K562 (cell line): ENCODE measurements around the gene C17orf50.

Experiments used
- BACH1 ChIP-seq: fragments of 200-800 bp; sonication (Bioruptor generic); IDR thresholded peaks from 2 replicates; pipeline ENCODE4 v1.6.1; 2016; ENCODE audit warnings: missing genetic modification characterization, missing compliant biosample characterization
- BDP1 ChIP-seq: IDR thresholded peaks from 3 replicates; pipeline ENCODE4 v1.6.1; 2011; ENCODE audit not compliant: insufficient read length, insufficient read depth
- GABPA ChIP-seq: fragments of 200-800 bp; sonication (Bioruptor generic); conservative IDR thresholded peaks from 2 replicates; pipeline ENCODE4 v1.6.1; 2016; ENCODE audit warnings: low read depth, missing genetic modification characterization, missing compliant biosample characterization
- MEF2D ChIP-seq: conservative IDR thresholded peaks from 2 replicates; pipeline ENCODE4 v1.6.1; 2016; ENCODE audit warnings: low read depth, missing genetic modification characterization, missing compliant biosample characterization
- MXD1 ChIP-seq: fragments of 250-450 bp; sonication (Bioruptor Pico); IDR thresholded peaks from 2 replicates; pipeline ENCODE4 v1.8.0; 2021; ENCODE audit warnings: borderline replicate concordance, mild to moderate bottlenecking, moderate library complexity; ENCODE audit not compliant: poor library complexity, severe bottlenecking
- NCOA4 ChIP-seq: fragments of 450-650 bp; IDR thresholded peaks from 2 replicates; pipeline ENCODE4 v1.6.1; 2018; ENCODE audit warnings: mild to moderate bottlenecking; ENCODE audit not compliant: partially characterized antibody
- POLR2A ChIP-seq: fragments of 450-650 bp; conservative IDR thresholded peaks from 2 replicates; pipeline ENCODE4 v1.6.1; 2016
- REST ChIP-seq, 2 experiments: fragments of 450-650 bp; formaldehyde crosslinking in 1 of 2; IDR thresholded peaks; 2 replicates each; pipeline versions ENCODE4 v1.4.0 to v1.6.1; 2014 to 2020; ENCODE audit warnings: mild to moderate bottlenecking in 2 of 2, borderline replicate concordance in 1 of 2, low read depth in 1 of 2
- SIRT6 ChIP-seq: IDR thresholded peaks from one replicate; pipeline ENCODE4 v1.6.1; 2012; ENCODE audit warnings: low read depth, mild to moderate bottlenecking, control low read depth, inconsistent platforms, low read length, moderate library complexity
- TCF3 ChIP-seq: sonication (generic); formaldehyde crosslinking; IDR thresholded peaks from 2 replicates; pipeline ENCODE4 v1.4.0; 2020; ENCODE audit warnings: mild to moderate bottlenecking, missing genetic modification reagents
- ZFP36 ChIP-seq: fragments of 150-350 bp; IDR thresholded peaks from 2 replicates; pipeline ENCODE4 v1.6.1; 2018; ENCODE audit warnings: low read length, low read depth; ENCODE audit not compliant: partially characterized antibody
- TF ChIP-seq, protein P1 (sequence below), 3 experiments: IDR thresholded peaks in 2 of 3; conservative IDR thresholded peaks in 1 of 3; 2 replicates each; pipeline ENCODE4 v1.5.1; 2011 to 2012; ENCODE audit warnings: low read length in 3 of 3, mild to moderate bottlenecking in 3 of 3, control low read depth in 2 of 3, improper control_type of control experiment in 1 of 3, inconsistent platforms in 1 of 3, low read depth in 1 of 3, mixed read lengths in 1 of 3, moderate library complexity in 1 of 3; ENCODE audit not compliant: insufficient read depth in 2 of 3
- TF ChIP-seq, protein P2 (sequence below), 2 experiments: IDR thresholded peaks; 2 replicates each; pipeline ENCODE4 v1.6.1; 2011; ENCODE audit warnings: borderline replicate concordance in 1 of 2, control low read depth in 1 of 2, low read depth in 1 of 2, low read length in 1 of 2, mild to moderate bottlenecking in 1 of 2, mixed read lengths in 1 of 2, moderate library complexity in 1 of 2; ENCODE audit not compliant: insufficient read depth in 1 of 2, insufficient read length in 1 of 2, poor library complexity in 1 of 2, severe bottlenecking in 1 of 2; ENCODE audit errors: extremely low read depth in 1 of 2

- TF ChIP-seq MEF2D (tag): no peak
- TF ChIP-seq, protein P1, sequence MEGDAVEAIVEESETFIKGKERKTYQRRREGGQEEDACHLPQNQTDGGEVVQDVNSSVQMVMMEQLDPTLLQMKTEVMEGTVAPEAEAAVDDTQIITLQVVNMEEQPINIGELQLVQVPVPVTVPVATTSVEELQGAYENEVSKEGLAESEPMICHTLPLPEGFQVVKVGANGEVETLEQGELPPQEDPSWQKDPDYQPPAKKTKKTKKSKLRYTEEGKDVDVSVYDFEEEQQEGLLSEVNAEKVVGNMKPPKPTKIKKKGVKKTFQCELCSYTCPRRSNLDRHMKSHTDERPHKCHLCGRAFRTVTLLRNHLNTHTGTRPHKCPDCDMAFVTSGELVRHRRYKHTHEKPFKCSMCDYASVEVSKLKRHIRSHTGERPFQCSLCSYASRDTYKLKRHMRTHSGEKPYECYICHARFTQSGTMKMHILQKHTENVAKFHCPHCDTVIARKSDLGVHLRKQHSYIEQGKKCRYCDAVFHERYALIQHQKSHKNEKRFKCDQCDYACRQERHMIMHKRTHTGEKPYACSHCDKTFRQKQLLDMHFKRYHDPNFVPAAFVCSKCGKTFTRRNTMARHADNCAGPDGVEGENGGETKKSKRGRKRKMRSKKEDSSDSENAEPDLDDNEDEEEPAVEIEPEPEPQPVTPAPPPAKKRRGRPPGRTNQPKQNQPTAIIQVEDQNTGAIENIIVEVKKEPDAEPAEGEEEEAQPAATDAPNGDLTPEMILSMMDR (IDR thresholded peaks at IDR 0.05 in 2 of 3, conservative IDR thresholded peaks at IDR 0.05 in 1 of 3; ENCODE audit: insufficient read depth in 2 of 3, low read depth in 1 of 3, low read length in 3 of 3): no peak
- no peak for TF ChIP-seq MXD1
- TF ChIP-seq REST (IDR thresholded peaks at IDR 0.05; ENCODE audit: borderline replicate concordance): no peak
- TF ChIP-seq REST (CRISPR knock-in tag; IDR thresholded peaks at IDR 0.05; ENCODE audit: low read depth): no peak
- TF ChIP-seq NCOA4: no peak
- TF ChIP-seq GABPA: no peak
- no peak for TF ChIP-seq TCF3
- TF ChIP-seq ZFP36: no peak
- no peak for TF ChIP-seq BACH1 (tag)
- no peak for TF ChIP-seq SIRT6
- TF ChIP-seq, protein P2, sequence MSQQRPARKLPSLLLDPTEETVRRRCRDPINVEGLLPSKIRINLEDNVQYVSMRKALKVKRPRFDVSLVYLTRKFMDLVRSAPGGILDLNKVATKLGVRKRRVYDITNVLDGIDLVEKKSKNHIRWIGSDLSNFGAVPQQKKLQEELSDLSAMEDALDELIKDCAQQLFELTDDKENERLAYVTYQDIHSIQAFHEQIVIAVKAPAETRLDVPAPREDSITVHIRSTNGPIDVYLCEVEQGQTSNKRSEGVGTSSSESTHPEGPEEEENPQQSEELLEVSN (IDR thresholded peaks at IDR 0.05; ENCODE audit: borderline replicate concordance in 1 of 2, extremely low read depth in 1 of 2, insufficient read depth in 1 of 2, insufficient read length in 1 of 2, low read depth in 1 of 2, low read length in 1 of 2, poor library complexity in 1 of 2, severe bottlenecking in 1 of 2): no peak
- no peak for TF ChIP-seq BDP1
- TF ChIP-seq POLR2A: no peak
Observed at GRCh38 chr17:35791681-35792350, 31.1 kb downstream of the C17orf50 start.
